IMR-90 (cell line): ENCODE results near the gene PPP1R9B.
A peak's percentile ranks its signal among the peaks of the same experiment; 100 is the strongest.

Source experiments
- FOS ChIP-seq: fragments of 150-350 bp; IDR thresholded peaks from 2 replicates; pipeline ENCODE4 v1.6.1; 2016; ENCODE audit warnings: low read depth, low read length
- MAZ ChIP-seq: IDR thresholded peaks from 2 replicates; pipeline ENCODE4 v1.6.1; 2012; ENCODE audit warnings: low read depth, mild to moderate bottlenecking, low read length, improper control_type of control experiment, moderate library complexity, borderline replicate concordance
- POLR2A ChIP-seq: IDR thresholded peaks from 2 replicates; pipeline ENCODE4 v1.6.1; 2012; ENCODE audit warnings: mild to moderate bottlenecking, low read depth, low read length

- TF ChIP-seq POLR2A (peak; percentile 58), MAZ (peak; percentile 75; the same call in 1 of the 2 replicates), FOS (no peak)
Observed at GRCh38 chr17:50161023-50161910, 10.8 kb upstream of the PPP1R9B start.
